HepG2 (cell line): ENCODE results near the gene AADACL4. TPM values are rescaled to one million over a fixed set of nuclear protein-coding genes. Genes with fewer than 3 reads are reported as not detected.

ENCODE experiments used
- AHDC1 ChIP-seq: sonication (generic); formaldehyde crosslinking; IDR thresholded peaks from 2 replicates; pipeline ENCODE4 v1.5.1; 2020; ENCODE audit warnings: mild to moderate bottlenecking, missing genetic modification reagents, borderline replicate concordance
- BCL6 ChIP-seq: IDR thresholded peaks from 2 replicates; pipeline ENCODE4 v1.6.1; 2016; ENCODE audit warnings: missing genetic modification reagents, missing compliant biosample characterization
- FOXP4 ChIP-seq: sonication (generic); formaldehyde crosslinking; IDR thresholded peaks from 2 replicates; pipeline ENCODE4 v1.4.0; 2020; ENCODE audit warnings: missing genetic modification reagents
- HMGA1 ChIP-seq: sonication (generic); formaldehyde crosslinking; conservative IDR thresholded peaks from 2 replicates; pipeline ENCODE4 v1.4.0; 2020; ENCODE audit warnings: missing genetic modification reagents
- ISL2 ChIP-seq: sonication (generic); formaldehyde crosslinking; IDR thresholded peaks from 2 replicates; pipeline ENCODE4 v1.5.0; 2020; ENCODE audit warnings: missing genetic modification reagents
- NCOA1 ChIP-seq: sonication (generic); formaldehyde crosslinking; IDR thresholded peaks from 2 replicates; pipeline ENCODE4 v1.9.0; 2021; ENCODE audit warnings: missing genetic modification reagents
- NFE2 ChIP-seq: sonication (generic); formaldehyde crosslinking; IDR thresholded peaks from 2 replicates; pipeline ENCODE4 v1.4.0; 2020; ENCODE audit warnings: missing genetic modification reagents
- PAF1 ChIP-seq: IDR thresholded peaks from 2 replicates; pipeline ENCODE4 v1.6.1; 2016; ENCODE audit warnings: missing genetic modification reagents, missing compliant biosample characterization
- PCBP2 ChIP-seq: fragments of 200-400 bp; formaldehyde crosslinking; optimal IDR thresholded peaks from 2 replicates; pipeline ENCODE3; 2018; ENCODE audit warnings: low read length, low read depth; ENCODE audit not compliant: poor library complexity, severe bottlenecking
- POLR2A ChIP-seq, 2 experiments: IDR thresholded peaks; 2 replicates each; pipeline ENCODE4 v1.6.1; 2011; ENCODE audit warnings: low read depth in 2 of 2, low read length in 2 of 2, mild to moderate bottlenecking in 1 of 2, moderate library complexity in 1 of 2; ENCODE audit not compliant: insufficient read depth in 1 of 2
- TCF7 ChIP-seq: sonication (generic); IDR thresholded peaks from 2 replicates; pipeline ENCODE4 v1.6.1; 2016; ENCODE audit warnings: antibody characterized with exemption, low read depth
- TMF1 ChIP-seq: sonication (generic); formaldehyde crosslinking; IDR thresholded peaks from 2 replicates; pipeline ENCODE4 v1.8.1; 2022; ENCODE audit warnings: low read depth, missing genetic modification reagents
- YEATS2 ChIP-seq: sonication (generic); formaldehyde crosslinking; IDR thresholded peaks from 2 replicates; pipeline ENCODE4 v1.4.0; 2020; ENCODE audit warnings: missing genetic modification reagents, borderline replicate concordance
- ZBTB44 ChIP-seq: sonication (generic); formaldehyde crosslinking; IDR thresholded peaks from 2 replicates; pipeline ENCODE4 v1.4.0; 2020; ENCODE audit warnings: missing genetic modification reagents
- ZNF17 ChIP-seq: sonication (generic); formaldehyde crosslinking; IDR thresholded peaks from 2 replicates; pipeline ENCODE4 v1.5.0; 2020; ENCODE audit warnings: mild to moderate bottlenecking, missing genetic modification reagents
- ZNF225 ChIP-seq: sonication (generic); formaldehyde crosslinking; IDR thresholded peaks from 2 replicates; pipeline ENCODE4 v1.4.0; 2020; ENCODE audit warnings: mild to moderate bottlenecking, missing genetic modification reagents
- ZNF44 ChIP-seq: sonication (generic); formaldehyde crosslinking; IDR thresholded peaks from 2 replicates; pipeline ENCODE4 v1.5.1; 2020; ENCODE audit warnings: mild to moderate bottlenecking, missing genetic modification reagents
- ZNF652 ChIP-seq: IDR thresholded peaks from 2 replicates; pipeline ENCODE4 v1.6.1; 2016; ENCODE audit warnings: low read depth, borderline replicate concordance
- ZNF691 ChIP-seq: sonication (generic); formaldehyde crosslinking; IDR thresholded peaks from 2 replicates; pipeline ENCODE4 v1.4.0; 2020; ENCODE audit warnings: missing genetic modification reagents, low read depth, mild to moderate bottlenecking, borderline replicate concordance
- ZNF740 ChIP-seq: sonication (generic); formaldehyde crosslinking; IDR thresholded peaks from 2 replicates; pipeline ENCODE4 v1.4.0; 2020; ENCODE audit warnings: missing genetic modification reagents
- ZNF850 ChIP-seq: sonication (generic); formaldehyde crosslinking; conservative IDR thresholded peaks from 2 replicates; pipeline ENCODE4 v1.9.0; 2021; ENCODE audit warnings: mild to moderate bottlenecking, missing genetic modification reagents
- polyA plus RNA-seq, 8 experiments: library from polyadenylated mRNA; depleted of rRNA in 3 of 8; stranded (reverse) in 7 of 8; unstranded in 1 of 8; fragments of >200 nt; fragmentation: Illumina TruSeq in 4 of 8; extraction: Trizol in 4 of 8; gene quantifications; 2 replicates each; pipeline versions ENCODE4 v1.2.1 to v1.2.3, GENCODE V29; 2011 to 2016; ENCODE audit warnings: low read depth in 4 of 8, missing spikeins in 1 of 8, mixed read lengths in 1 of 8; ENCODE audit not compliant: insufficient read depth in 1 of 8
- total RNA-seq, 5 experiments: library from RNA; depleted of rRNA; stranded (reverse); fragments of >200 nt; fragmentation: Illumina TruSeq; extraction: Trizol; gene quantifications; 2 replicates each; pipeline ENCODE4 v1.2.3, GENCODE V29; 2016; ENCODE audit warnings: low read depth in 1 of 5

AADACL4 gene
- total and polyA plus RNA-seq, 2 of the 13 experiments (the other 11 are each of a cell fraction or from before 2014, with no cell fraction given), result not detected

- TF ChIP-seq ZNF691 (CRISPR knock-in tag) (no peak), TMF1 (CRISPR knock-in tag) (no peak), ZNF652 (CRISPR knock-in tag) (peak; percentile 77; the same call in 1 of the 2 replicates), ZNF850 (CRISPR knock-in tag) (no peak), ZNF740 (CRISPR knock-in tag) (no peak), YEATS2 (CRISPR knock-in tag) (no peak), HMGA1 (no peak), PCBP2 (peak; percentile 39), ZNF44 (no peak), ZNF17 (CRISPR knock-in tag) (no peak), ZNF225 (no peak), ISL2 (CRISPR knock-in tag) (peak; percentile 58; the same call in 1 of the 2 replicates), POLR2A (IDR thresholded peaks at IDR 0.05; ENCODE audit: insufficient read depth in 1 of 2, low read depth in 2 of 2, low read length in 2 of 2) (peak; percentile 43 to 59), BCL6 (CRISPR knock-in tag) (peak; percentile 75), NCOA1 (CRISPR knock-in tag) (no peak), AHDC1 (CRISPR knock-in tag) (0 out of 2 replicates have a peak, but pooled peaks have one; percentile 44), TCF7 (no peak), ZBTB44 (CRISPR knock-in tag) (no peak), PAF1 (CRISPR knock-in tag) (peak; percentile 90), NFE2 (CRISPR knock-in tag) (no peak), FOXP4 (CRISPR knock-in tag) (peak; percentile 84)
Observed at GRCh38 chr1:12614402-12615158, 29.3 kb upstream of the AADACL4 start (continued).
